COLO668 (cell line): ENCODE results near the gene COL2A1.
"Not testable (repeated sequence)": the region's sequence is repeated elsewhere in the genome, so short reads cannot be mapped to it uniquely, and the experiment has no call there.

ENCODE experiments used
- DNase-seq: peaks from one replicate; lab custom pipeline; 2025; ENCODE audit not compliant: unreplicated experiment; lab: John Stamatoyannopoulos, UW

COL2A1 gene

DNA sequence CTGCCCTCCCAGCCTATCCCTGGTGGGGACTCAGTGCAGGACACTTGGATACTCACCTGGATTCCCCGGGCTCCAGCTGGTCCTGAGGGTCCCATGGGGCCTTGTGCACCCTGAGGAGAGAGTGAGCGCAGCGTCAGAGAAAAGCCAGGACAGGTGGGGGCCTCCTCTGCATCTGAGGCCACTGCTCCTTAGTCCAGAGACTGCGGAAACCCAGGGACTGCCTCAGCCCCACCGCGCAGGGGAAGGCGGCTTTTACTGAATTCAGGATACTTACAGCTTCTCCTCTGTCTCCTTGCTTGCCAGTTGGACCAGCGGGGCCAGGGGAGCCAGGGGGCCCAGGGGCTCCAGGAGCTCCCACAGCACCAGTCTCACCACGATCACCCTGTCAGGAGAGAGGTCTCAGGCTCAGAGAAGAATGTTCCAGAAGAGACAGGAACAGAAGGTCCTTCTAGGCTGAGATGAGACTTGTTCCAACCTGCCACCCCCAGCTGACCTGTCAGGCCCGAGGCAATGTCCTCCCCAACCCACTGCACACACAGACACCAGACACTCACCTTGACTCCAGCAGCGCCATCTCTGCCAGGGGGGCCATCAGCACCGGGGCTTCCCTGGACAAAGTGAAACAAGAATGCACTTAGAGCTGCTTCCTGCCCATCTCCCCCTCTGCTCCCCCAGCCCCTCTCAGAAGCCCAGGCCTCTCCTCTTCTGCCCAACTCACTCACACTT lies 27.1 kb downstream of the COL2A1 start:
- no peak for DNase-seq

DNA sequence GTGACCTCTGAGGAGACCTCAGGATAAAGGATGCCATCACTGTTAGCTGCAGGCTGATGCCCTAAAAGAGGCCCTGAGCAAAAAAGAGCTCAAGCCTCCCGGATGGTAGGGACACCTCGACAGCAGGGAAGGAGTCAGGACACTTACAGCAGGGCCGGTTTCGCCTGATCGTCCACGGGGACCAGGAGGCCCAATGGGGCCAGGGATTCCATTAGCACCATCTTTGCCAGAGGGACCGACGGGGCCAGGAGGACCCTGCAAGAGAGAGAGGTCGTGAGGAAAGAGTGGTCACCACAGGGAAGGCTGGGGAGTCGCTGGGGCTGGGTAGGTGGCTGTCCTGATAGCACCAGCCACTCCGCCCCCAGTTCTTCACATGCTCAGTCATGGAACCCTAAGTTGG lies 28.5 kb downstream of the COL2A1 start:
- DNase-seq = no peak

DNA sequence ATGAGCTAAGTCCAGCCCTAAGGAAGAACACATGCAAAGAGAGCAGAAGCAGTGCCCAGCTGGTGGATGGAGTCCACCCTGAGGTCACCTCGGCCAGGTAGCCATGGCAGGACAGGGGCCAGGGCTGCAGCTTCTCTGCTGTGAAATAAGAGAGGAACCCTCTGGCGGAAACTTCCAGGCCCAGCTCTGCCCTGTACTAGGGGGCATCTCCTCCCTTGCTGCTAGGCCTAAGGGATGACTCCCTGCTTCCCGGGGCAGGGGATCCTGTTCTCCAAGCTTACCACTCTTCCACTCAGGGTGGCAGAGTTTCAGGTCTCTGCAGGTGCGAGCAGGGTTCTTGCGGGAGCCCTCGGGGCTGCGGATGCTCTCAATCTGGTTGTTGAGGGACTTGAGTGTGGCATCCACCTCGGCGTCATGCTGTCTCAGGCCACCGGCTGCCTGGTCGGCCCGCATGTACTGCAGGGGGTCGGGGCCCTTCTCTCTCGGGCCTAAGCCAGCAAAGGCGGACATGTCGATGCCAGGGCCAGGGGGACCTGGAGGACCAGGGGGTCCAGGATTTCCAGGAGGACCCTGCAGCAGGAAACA lies 29.1 kb downstream of the COL2A1 start:
- no peak for DNase-seq

DNA sequence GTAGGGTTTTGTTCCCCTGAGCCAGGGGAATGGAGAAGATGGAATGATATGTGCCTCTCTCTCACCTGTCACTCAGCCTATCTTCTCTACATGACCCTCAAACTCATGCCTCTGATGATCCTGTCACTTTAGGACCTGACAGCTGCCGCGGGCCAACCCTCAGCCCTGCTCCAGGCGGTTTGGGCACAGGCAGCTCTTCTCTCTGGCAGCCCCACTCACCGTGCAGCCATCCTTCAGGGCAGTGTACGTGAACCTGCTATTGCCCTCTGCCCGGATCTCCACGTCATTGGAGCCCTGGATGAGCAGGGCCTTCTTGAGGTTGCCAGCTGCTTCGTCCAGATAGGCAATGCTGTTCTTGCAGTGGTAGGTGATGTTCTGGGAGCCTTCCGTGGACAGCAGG lies 30.4 kb downstream of the COL2A1 start:
- no peak for DNase-seq

DNA sequence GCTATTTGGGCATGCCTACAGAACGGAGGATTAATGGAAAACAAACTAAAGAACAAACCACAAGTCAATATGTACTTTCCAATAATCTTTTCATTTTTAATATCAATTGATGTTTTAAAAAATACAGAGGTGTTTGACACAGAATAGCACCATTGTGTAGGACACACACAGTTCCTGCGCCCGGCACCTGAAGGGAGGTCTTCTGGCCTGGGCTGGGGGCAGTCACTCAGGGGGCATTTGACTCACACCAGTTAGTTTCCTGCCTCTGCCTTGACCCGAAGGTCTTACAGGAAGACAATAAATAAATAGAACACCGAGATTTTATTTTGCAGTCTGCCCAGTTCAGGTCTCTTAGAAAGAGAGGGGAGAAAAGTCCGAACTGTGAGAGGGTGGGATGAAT lies 31.4 kb downstream of the COL2A1 start:
- DNase-seq = no peak

DNA sequence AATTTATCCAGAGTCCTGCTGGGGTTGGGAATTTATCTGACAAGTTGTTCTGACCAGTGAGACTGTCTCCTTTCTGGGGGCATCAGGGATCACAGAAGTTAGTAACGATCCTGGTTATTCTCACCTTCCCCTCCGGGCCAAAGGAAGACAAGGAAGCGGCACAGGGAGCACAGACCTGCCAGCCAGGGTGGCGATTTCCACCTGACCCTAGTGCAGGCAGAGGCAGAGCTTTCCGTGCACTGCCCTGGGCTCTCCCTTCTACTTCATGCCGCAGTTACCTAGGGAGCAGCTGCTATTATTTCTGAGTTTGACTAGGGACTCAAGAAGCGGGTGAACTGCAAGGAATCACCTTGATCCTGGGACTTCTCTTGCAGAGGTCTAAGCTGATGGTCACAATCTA lies 33.4 kb downstream of the COL2A1 start:
- DNase-seq = no peak

DNA sequence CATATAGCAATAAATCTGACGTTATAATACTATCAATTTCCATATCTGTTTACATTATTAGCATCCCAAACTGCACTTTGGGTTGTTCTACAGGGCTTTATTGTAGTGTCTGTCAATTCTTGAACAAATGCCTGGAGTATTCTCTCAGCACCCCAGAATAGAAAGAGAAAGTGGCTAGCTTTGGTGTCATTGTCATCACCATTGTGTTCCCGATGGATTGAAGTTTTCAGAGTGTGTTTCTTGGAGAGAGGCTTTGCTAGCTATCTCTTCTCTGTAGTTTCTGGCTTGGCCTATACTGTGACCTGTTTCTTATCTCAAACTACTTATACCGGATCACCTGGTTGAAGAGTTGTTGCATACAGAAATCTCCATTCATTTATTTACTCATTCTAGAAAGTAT lies 34.4 kb downstream of the COL2A1 start:
- no peak for DNase-seq

DNA sequence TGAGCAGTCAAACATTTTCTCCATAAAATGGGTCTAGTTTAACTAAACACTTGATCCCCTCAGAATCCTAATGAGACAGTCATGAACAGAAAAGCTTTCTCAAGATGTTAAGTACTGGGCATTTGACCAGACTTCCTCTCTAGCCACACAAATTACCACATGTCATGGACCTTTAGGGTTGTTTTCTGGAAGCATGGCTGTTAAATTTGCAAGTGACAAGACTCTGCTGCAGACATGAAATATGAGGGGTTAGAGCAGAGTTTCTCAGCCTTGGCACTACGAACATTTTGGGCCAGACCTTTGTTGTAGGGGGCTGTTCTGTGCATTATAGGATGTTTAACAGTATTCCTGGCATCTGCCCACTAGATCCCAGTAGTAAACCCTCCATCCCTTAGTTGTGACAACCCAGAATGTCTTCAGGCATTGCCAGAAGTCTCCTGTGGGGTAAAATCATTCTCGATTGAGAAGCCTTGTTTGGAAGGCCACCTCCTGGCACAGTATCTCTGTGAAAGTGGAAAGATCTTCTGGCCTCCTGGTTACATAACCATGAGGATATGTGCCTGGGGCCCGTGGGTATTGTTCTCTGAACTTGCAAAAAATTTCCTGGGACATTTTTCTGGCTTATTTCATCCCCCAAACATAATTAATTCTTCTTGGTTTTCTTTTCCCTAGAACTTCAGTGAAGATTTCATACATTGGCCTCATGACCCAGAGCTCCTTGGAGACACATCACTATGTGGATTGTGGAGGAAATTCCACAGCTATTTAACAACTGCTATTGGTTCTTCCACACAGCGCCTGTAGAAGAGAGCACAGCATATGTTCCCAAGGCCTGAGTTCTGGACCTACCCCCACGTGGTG lies 36.6 kb downstream of the COL2A1 start:
- no peak for DNase-seq

DNA sequence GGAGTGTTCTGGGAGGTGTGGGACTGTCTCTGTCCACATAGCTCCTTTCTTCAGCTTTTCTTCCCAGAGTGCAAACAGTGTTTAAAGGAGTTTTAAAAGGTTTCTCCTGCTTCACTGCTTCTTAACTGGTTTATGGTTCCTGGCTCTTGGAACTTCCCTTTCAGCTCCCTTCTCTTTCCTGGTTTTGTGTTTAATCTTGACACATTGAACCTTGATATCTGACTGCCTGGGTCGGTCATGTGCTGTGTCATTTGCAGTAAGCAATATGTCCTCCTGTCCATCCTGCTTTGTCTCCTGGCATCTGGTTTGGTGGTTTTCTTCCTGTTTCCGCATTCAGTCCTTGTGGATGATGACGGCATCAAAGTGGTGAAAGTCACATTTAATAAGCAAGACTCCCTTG lies 38.7 kb downstream of the COL2A1 start:
- no peak for DNase-seq

DNA sequence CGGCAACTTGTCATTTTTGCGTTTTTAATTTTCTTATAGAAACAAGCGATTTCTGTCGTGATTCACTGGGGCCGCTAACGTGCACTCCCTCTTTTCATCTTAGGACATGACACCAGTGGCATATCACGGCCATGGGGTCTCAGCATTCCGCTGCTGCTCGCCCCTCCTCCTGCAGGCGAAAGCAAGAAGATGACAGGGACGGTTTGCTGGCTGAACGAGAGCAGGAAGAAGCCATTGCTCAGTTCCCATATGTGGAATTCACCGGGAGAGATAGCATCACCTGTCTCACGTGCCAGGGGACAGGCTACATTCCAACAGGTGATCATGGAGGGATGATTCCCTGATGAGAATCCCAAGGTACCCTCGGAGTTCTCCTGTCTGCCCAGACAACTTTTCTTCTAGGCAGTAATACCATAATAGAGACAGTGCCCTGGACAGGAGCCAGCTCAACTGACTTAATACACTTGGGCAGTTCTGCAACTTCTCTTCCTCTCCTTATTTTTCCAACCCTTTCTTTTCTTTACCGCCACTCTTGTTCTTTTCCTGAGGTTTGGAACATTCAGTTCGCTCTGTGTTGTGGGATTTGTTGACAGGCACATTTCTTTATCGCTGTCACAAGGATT lies 40.1 kb downstream of the COL2A1 start:
- DNase-seq = peak; percentile 8

DNA sequence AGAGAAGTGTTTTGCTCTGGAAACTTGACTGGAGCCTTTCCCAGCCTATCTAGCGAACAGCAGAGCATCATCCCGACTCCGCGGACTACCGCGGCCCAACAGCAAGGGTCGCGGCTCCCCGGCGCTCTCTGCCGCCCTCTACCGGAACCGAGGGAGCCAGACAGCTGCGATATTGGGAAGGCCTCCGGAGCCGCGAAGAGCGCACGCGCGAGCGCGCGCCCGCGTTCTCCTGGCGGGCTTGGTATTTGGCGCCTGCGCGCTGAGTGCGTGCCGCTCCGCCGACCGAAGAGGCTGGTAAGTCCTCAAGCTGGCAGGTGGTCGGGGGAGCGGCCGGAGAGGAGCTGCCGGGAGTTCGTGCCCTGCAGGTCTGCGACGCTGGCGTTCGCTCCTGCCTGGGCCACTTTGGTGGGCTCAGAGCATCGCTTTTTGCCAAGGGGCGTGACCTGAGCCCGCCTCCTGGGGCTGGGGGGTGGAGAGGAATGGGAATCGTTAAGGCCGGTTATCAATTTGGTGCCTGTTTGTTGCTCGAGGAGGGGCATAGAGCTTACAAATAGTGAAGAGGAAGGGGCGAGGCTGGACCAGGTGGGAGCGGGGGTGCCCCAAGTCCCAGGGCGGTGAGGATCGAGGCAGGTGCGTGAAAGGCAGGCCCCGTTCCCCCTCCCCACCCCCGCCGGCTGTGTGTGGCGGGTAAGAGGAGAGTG lies 40.8 kb downstream of the COL2A1 start, which contains the start of gene TMEM106C:
Gene TMEM106C, plus strand, starts transcription at position 257 of the 701 bp plus-strand sequence. CDS start 641 bp downstream, outside the sequence.
- peak; percentile 88 for DNase-seq

DNA sequence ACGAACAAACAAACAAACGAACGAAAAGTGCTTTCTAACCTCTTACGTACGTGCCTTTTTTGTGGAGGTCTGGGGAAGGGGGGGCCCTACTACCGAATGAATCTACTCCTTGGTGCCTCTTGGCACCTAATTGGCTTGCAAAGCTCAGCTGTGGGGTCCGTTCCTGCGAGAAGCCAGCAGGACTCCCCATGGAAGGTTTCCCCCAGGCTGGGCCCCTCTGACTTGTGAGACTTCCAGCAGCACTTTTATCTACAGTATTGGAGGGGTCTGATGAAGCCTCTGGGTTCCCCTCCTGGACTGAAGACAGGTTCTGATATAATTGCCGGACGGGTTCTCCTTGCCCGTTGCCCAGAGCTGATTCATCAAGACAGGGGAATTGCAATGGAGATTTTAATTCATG lies 42.1 kb downstream of the COL2A1 start:
- DNase-seq = no peak

DNA sequence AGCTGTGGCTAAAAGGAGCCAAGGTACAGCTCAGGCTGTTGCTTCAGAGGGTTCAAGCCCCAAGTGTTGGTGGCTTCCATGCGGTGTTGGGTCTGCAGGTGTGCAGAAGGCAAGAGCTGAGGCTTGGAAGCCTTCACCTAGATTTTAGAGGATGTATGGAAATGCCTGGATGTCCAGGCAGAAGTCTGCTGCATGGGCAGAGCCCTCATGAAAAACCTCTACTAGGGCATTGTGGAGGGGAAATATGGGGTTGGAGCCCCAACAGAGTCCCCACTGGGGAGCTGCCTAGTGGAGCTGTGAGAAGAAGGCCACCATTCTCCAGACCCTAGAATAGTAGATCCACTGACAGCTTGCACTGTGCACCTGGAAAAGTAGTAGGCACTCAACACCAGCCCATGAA lies 46.6 kb downstream of the COL2A1 start:
- not testable (repeated sequence) for DNase-seq

DNA sequence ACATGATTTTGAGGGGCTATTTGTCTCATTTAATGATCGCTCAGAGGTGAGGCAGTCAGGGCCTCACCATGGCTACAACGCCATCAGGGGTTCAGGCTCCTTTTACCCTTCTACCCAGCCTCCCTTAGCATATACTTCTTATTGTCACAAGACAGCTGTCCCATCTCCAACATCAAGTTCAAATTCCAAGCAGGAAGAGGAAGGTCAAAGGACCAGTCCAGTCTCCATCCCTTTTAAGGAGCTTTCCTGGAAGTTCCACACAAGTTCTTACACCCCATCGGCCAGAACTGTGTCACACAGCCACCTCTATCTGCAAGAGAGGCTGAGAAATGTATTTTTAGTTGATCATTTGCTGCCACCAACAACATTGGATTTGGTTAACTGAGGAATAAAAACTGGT lies 49.2 kb downstream of the COL2A1 start:
- DNase-seq = no peak

DNA sequence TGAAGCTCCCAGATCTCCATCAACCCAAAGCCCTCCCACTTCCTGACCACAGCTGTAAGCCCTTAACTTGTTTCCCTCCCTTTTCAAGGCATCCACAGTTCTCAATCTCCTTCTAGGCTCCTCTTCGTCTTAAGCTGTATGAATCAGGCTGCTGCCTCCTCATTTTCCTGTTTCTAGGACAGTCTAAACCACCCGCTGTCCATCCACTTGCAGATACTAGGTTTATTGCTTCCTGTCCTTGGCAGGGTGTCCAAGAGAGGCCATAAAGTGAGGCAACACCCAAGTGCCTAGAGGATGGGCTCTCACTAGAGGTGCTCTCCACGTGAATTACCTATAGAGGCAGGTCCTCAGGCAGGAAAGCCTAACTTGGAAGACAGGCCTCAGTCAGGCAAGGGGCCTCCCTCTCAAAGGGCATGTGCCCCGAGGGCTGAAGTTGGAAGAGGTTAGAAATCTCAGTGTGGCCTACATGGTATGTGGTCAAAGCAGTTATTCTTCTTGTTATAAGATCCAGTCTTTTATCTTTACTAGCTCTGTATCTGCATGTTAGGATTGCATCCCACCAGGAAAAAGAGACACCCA lies 49.7 kb downstream of the COL2A1 start:
- no peak for DNase-seq

DNA sequence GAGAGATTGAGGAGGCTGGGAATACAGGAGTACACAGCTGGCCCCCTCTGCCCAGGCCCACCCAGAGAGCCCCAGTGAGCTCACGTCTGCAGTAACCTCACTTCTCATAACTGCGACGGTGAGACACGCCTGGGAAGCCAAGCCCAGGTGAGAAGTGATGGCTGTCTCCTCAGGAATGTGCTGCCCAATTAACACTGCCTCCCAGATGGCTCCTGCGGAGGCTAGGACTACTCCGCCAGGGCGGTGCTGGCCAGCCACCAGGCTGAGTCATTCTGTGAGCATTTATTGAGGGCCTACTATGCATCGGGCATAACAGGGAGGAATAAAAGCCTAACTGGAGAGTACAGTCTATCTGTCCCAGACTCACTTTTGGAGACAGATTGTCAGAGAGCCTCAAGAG lies 50.2 kb downstream of the COL2A1 start:
- DNase-seq = no peak

DNA sequence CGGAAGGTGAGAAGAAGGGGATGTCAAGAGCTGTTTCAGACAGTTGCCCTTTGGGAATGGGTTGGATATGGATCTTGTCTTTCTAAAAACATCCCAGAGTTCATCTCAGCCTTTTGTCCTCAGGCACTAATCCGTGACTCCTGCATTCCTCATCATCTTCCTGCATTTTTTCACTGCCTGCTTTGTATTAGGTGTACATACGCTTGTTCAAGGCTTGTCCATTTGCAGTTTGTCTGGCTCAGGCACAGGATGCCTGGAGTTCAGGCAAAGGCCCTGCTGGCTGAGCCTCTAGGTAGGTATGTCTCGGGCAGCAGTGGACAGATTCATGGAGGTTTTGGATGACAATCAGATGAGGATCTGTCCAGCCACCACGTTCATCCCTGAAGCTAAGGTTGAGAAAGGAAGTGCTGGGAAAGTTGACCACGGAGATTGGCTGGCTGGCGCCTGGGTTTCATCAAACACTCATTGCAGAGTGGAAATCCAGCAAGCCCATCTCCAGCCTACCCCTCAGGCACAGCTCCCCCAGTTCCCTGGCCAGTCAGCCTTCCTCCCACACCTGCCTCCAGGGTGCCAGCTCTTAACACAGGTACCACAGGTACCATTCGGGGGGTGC lies 53.3 kb downstream of the COL2A1 start:
- DNase-seq = no peak

DNA sequence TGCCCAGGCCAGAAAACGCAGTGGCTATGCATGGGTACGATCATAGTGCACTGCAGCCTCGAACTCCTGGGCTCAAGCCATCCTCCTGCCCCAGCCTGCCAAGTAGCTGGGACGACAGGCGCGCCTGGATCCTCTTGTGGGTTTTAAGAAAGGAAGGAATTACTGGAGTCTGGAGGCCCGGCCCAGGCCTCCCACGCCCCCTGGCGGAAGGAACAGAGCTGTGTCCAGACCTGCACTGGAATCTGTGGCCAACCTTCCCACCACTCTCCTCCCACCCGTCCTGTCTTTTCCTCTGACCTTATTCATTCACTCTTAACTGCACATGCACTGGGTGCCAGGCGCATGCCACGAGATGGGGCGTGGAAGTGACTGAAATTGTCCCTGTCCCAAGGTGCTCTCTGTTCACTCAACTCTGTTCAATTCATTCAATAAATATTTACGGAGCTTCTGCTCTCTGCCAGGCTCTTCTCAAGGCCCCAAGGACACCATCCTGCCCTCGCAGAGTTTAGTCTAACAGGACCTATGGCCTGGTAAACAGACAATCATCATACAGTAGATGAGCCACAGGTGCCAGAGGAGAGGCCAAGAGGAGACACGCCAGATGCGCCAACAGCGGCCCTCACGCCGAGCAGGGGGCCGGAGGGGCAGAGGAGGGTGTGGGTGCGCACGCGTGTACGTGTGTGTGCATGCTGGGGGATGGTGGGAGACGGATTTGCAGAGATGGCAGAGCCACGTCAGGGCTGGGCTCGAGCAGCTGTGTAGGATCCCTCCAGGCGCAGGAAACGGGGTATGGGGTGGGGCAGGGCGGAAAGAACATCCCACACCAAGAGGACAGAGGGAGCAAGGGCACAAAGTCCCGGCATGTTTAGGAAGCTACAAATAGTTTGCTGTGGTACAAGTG lies 54.6 kb downstream of the COL2A1 start:
- DNase-seq = peak; percentile 41

DNA sequence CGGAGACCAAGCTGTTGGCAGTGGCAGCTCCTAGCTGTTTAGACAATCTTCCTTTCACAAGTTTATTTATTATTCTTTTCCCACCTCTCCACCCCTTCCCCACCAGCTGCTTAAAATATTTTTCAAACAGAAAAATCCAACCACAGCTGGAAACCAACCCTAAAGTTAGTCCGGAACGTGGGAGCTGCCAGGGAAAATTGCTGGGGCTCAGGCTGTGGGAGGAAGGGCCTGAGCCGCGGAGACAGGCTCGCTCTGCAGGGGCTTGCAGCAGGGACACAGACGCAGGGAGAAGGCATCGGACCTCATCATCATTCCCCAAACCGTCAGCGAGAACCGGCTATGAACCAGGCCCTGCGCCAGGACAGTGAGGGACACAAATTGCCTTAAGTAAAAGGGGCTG lies 56.9 kb downstream of the COL2A1 start:
- no peak for DNase-seq
